Lower leg skin (tissue), 4 donors: ENCODE results near the gene TMEM141. TPM values are rescaled to one million over a fixed set of nuclear protein-coding genes. Genes with fewer than 3 reads are reported as not detected.

ENCODE experiments used
- DNase-seq, 2 donors: peaks; one replicate each; pipeline ENCODE4 v3.0.0-alpha.2; 2019; ENCODE audit warnings: low spot score in 2 of 2
- H3K4me3 ChIP-seq: fragments of 200-600 bp; sonication (generic); 2 replicates; pipeline ENCODE4 v1.5.1; 2017; ENCODE audit warnings: mild to moderate bottlenecking, low read depth; ENCODE audit not compliant: poor library complexity, severe bottlenecking
- POLR2A ChIP-seq, 2 donors: fragments of 450-650 bp; IDR thresholded peaks; one replicate each; pipeline ENCODE4 v1.6.1; 2016 to 2017; ENCODE audit warnings: antibody characterized with exemption in 2 of 2, mild to moderate bottlenecking in 1 of 2, moderate library complexity in 1 of 2
- WGBS, 2 donors: methylation state at CpG; one replicate each; pipeline ENCODE4 v1.1.5; 2018; 5-methylcytosine and 5-hydroxymethylcytosine counted together
- intact Hi-C: fragments of 100-400 bp; cut with DNase I; formaldehyde crosslinking; loops from one replicate; pipeline ENCODE4 v1.15.0; 2023; ENCODE audit warnings: low total_unique reads
- total RNA-seq, 4 donors: library from RNA; depleted of rRNA; stranded (reverse); fragments of >200 nt; gene quantifications; one replicate each; pipeline ENCODE4 v1.1.0, GENCODE V29; 2016
- TF ChIP-seq, protein P1 (sequence below), 3 donors: fragments of 450-650 bp; IDR thresholded peaks; one replicate each; pipeline ENCODE4 v1.5.1; 2016; ENCODE audit warnings: antibody characterized with exemption in 3 of 3, mild to moderate bottlenecking in 3 of 3, moderate library complexity in 2 of 3

Gene TMEM141
- total RNA-seq, 4 donors from 2014 or later = 67.7 to 120 (median 91.3) TPM

DNA sequence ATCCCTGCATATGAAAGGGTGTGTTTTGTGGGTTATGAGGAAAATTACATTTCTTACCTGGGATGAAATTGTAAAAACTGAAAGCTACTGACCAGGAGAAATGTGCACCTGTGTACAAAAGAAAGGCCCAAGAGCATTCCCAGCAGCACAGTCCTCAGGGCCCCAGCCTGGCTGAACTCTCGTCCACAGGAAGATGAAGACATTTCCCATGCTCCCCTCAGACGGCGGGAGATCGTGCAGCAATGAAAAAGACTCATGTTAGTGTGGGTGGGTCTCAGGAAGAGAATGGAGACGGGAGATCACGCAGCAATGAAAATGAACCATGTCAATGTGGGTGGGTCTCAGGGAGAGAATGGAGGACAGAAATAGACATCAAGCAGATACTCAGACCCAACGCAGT lies 14.2 kb upstream of the TMEM141 start:
- WGBS, 2 donors = 52 to 63% methylated on average over 7 of the region's 7 CpGs
- TF ChIP-seq POLR2A (IDR thresholded peaks at IDR 0.05) = no peak
- TF ChIP-seq, protein P1, sequence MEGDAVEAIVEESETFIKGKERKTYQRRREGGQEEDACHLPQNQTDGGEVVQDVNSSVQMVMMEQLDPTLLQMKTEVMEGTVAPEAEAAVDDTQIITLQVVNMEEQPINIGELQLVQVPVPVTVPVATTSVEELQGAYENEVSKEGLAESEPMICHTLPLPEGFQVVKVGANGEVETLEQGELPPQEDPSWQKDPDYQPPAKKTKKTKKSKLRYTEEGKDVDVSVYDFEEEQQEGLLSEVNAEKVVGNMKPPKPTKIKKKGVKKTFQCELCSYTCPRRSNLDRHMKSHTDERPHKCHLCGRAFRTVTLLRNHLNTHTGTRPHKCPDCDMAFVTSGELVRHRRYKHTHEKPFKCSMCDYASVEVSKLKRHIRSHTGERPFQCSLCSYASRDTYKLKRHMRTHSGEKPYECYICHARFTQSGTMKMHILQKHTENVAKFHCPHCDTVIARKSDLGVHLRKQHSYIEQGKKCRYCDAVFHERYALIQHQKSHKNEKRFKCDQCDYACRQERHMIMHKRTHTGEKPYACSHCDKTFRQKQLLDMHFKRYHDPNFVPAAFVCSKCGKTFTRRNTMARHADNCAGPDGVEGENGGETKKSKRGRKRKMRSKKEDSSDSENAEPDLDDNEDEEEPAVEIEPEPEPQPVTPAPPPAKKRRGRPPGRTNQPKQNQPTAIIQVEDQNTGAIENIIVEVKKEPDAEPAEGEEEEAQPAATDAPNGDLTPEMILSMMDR (IDR thresholded peaks at IDR 0.05) = no peak
- intact Hi-C loops = no loop called here
- DNase-seq = no peak
- no peak overlapping the region for H3K4me3 ChIP-seq

DNA sequence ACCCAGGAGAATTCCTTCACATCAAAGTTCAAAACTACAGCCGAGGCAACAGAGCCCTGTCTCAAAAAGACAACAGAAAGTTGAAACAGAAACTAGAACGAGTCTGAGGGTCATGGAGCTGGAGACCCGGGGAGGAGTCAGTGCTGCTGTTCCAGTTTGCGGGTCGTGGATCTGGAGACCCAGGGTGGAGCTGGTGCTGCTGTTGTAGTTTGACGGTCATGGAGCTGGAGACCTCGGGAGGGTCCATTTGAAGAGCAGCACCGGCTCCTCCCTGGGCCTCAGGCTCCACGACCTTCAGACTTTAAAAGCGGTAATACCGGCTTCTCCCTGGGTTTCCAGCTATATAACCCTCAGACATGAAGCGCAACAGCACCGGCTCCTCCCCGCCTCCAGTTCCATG lies 13.8 kb upstream of the TMEM141 start:
- H3K4me3 ChIP-seq = no peak overlapping the region
- intact Hi-C loops = no loop called here
- WGBS, 2 donors = 62 to 72% methylated on average over 14 of the region's 14 CpGs
- TF ChIP-seq, protein P1 (IDR thresholded peaks at IDR 0.05) = no peak
- no peak for TF ChIP-seq POLR2A (IDR thresholded peaks at IDR 0.05)
- DNase-seq = no peak

DNA sequence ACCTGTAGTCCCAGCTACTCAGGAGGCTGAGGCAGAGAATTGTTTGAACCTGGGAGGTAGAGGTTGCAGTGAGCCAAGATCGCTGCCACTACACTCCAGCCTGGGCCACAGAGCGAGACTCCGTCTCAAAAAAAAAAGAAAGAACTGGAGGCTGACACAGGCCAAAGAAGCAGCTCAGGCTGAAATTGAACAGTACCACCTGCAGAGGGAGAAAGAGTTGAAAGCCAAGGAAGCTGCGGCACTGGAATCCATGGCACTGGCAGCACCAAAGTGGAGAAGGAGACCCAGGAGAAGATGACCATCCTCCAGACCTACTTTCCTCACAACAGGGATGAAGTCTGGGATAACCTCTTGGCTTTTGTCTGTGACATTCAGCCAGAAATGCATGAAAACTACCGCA lies 11.3 kb upstream of the TMEM141 start:
- TF ChIP-seq, protein P1 (IDR thresholded peaks at IDR 0.05) = no peak
- no peak for TF ChIP-seq POLR2A (IDR thresholded peaks at IDR 0.05)
- intact Hi-C loops = loop anchor here (5.0 kb wide), 1 partner anchor 252 kb away; the partner anchor contains the start of gene FUT7
- DNase-seq = no peak
- WGBS, 2 donors = 79 to 84% methylated on average over 5 of the region's 5 CpGs
- H3K4me3 ChIP-seq = no peak overlapping the region

DNA sequence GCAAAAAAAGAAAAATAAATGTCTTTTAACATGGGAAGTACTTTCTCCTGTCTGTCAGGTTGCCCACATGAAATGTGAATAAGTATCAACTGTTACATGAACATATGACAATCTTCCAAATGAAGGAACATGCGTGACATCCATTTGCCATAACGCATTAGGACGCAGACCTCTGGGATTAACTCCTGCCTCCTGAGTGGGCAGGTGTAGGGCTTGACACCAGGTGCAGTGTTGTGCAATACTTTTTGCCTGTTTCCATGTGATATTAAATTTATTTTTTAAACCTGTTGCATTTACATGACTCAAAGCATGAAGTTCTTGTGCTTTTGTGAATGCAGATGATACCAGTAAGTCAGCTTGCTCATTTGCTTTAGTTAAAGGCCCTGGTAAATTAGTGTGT lies 8.7 kb upstream of the TMEM141 start:
- TF ChIP-seq POLR2A (IDR thresholded peaks at IDR 0.05) = no peak
- TF ChIP-seq, protein P1 (IDR thresholded peaks at IDR 0.05) = no peak
- intact Hi-C loops = loop anchor here (5.0 kb wide), 1 partner anchor 250 kb away; the partner anchor contains the start of gene FUT7
- H3K4me3 ChIP-seq = no peak overlapping the region
- WGBS, 2 donors = 84 to 95% methylated on average over 3 of the region's 3 CpGs
- DNase-seq = no peak

DNA sequence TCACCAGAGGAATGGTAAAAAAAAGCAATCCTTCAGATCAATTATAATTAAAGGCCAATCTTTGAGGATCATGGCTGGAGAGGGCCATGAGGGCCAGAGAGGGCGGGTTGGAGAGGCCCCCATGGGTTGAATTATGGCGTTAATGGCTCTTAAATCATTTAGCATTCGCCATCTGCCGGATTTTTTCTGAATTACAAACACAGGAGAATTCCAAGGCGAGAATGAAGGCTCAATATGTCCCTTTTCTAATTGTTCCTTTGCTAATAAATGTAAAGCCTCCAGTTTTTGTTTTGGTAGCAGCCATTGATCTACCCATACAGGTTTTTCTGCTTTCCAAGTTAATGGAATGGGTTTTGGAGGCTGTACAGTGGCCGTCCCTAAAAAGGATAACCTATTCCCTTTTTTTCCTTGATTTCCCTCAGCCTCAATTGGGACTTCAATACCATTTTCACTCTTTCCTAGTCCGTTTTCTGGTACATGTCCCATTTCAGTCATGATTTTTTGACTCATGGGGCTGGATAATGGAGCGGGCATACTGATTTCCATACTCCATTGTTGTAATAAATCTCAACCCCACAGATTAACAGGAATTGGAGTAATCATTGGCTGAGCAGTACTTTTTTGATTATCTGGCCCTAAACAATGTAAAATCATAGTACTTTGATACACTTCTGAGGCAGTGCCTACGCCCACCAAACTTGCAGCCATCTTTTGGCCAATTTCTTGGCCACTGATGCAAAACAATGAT lies 6.7 kb upstream of the TMEM141 start:
- no peak for TF ChIP-seq POLR2A (IDR thresholded peaks at IDR 0.05)
- TF ChIP-seq, protein P1 (IDR thresholded peaks at IDR 0.05) = no peak
- intact Hi-C loops = loop anchor here (5.0 kb wide), 1 partner anchor 248 kb away; the partner anchor contains the start of gene FUT7
- no peak for DNase-seq
- 25 to 37% methylated on average over 9 of the region's 9 CpGs for WGBS, 2 donors
- no peak overlapping the region for H3K4me3 ChIP-seq
